GM18519 (cell line): ENCODE measurements around the gene INPP4B.

ENCODE experiments used
- ATAC-seq: cut with Tn5 transposase; IDR thresholded peaks from one replicate; pipeline ENCODE4 v1.9.1; 2021; ENCODE audit warnings: mild to moderate bottlenecking, moderate library complexity; ENCODE audit not compliant: unreplicated experiment, low FRiP score

The INPP4B gene

GRCh38 chr4:142361981-142362380 is 484.1 kb downstream of the INPP4B start:
- no peak for ATAC-seq

GRCh38 chr4:142360657-142361056 is 485.4 kb downstream of the INPP4B start:
- no peak for ATAC-seq

DNA sequence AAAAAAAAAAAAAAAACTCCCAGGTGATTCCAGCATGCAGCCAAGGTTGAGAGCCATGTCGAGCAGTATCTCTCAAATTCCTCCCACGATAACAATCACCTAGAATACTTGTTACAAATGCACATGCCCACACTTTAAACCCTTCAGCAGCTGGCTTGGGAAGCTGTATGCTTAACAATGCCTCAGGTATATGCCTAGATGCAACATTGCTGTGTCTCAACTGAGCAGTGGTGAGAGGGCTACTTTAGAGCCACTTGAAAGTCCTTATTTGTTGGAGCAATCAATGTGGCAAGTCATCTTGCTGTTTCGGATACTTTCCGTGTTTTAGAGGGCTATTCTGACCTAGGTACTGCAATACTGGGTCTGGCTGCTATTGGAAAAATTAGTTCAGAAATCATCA is 487.4 kb downstream of the INPP4B start:
- no peak for ATAC-seq

DNA sequence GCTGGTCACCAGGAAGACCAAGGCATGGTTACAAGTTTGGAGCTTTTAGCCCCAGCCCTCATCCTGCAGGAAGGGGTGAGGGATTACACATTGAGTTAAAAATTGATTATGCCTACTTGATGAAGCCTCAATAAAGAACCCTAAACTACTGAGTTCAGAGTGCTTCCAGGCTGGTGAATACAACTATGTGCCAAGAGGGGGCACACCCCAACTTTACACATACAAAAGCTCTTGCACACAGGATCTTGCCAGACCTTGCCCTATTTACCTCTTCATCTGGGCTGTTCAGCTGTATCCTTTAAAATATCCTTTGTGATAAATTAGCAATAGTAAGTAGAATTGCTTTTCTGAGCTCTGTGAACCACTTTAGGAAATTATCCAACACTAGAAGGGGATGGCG is 489.3 kb downstream of the INPP4B start:
- ATAC-seq = no peak

- no peak for ATAC-seq
These were observed 489.9 kb downstream of the INPP4B start for GRCh38 chr4:142356118-142356759.

GRCh38 chr4:142355421-142355930 is 490.6 kb downstream of the INPP4B start:
- no peak for ATAC-seq

- ATAC-seq = no peak
These were observed 491.2 kb downstream of the INPP4B start for GRCh38 chr4:142354794-142355420.

DNA sequence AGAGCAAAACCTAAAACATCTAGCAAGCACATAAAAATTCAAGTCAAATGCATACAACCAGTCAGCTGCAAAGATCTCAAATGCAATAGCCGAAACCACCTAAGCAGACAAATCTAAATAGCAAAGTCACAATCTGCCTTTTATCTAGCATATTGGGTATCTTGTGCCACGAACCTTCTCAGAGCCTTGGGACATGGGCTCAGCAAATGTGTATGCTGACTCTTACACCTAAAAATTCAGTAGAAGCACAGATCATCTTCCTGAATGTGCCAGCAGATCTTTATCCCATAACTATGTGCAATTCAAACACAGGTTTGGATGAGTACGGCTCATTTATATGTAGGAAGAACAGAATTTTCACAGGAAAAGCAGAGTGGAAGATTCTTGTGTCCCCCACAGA is 492.1 kb downstream of the INPP4B start:
- ATAC-seq = no peak

- ATAC-seq = no peak
These were observed 492.9 kb downstream of the INPP4B start for GRCh38 chr4:142353149-142353738.

GRCh38 chr4:142352712-142353111 is 493.4 kb downstream of the INPP4B start:
- no peak for ATAC-seq

DNA sequence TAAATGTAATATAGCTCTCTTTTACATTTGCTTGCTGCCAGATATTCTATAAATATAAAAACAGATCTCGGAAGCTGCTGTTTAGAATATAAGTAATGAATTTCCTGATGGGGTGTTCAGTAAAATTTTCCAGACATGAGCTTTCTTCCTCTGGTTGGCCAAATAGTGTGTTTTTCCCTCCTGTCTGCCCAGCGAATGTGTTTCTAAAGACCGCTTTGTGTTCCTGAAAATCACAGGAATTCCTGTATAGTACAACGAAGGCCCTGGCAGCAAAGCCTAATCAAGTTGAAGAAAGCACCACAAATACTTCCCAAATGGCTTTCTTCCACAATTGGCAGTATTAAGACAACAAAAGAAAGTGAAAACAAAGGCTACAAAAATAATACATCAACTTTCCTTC is 494.1 kb downstream of the INPP4B start:
- no peak for ATAC-seq

- no peak for ATAC-seq
These were observed 495.2 kb downstream of the INPP4B start for GRCh38 chr4:142350871-142351270.

- ATAC-seq = no peak
These were observed 497.5 kb downstream of the INPP4B start for GRCh38 chr4:142348613-142349021.

GRCh38 chr4:142347241-142347640 is 498.9 kb downstream of the INPP4B start:
- no peak for ATAC-seq

GRCh38 chr4:142345924-142346323 is 500.2 kb downstream of the INPP4B start:
- no peak for ATAC-seq

DNA sequence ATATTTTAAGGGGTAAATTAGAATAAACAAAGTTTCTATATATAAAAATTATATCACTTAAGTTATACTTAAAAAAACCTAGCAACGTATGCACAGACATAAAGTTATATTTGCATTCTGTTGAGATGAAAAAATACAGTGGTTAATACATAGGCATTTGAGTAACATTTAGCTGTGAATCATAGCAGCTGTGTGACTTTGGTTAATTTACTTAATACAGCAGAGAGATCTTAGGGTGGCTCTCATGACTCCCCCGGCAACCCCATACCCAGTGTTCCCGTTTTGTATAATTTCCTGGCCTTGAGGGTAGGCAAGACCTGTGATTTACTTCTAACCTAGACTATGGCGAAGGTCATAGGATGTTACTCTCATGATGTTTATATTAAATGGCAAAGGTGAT is 504.8 kb downstream of the INPP4B start:
- ATAC-seq = no peak

- ATAC-seq = no peak
These were observed 507.0 kb downstream of the INPP4B start for GRCh38 chr4:142339053-142339452.

DNA sequence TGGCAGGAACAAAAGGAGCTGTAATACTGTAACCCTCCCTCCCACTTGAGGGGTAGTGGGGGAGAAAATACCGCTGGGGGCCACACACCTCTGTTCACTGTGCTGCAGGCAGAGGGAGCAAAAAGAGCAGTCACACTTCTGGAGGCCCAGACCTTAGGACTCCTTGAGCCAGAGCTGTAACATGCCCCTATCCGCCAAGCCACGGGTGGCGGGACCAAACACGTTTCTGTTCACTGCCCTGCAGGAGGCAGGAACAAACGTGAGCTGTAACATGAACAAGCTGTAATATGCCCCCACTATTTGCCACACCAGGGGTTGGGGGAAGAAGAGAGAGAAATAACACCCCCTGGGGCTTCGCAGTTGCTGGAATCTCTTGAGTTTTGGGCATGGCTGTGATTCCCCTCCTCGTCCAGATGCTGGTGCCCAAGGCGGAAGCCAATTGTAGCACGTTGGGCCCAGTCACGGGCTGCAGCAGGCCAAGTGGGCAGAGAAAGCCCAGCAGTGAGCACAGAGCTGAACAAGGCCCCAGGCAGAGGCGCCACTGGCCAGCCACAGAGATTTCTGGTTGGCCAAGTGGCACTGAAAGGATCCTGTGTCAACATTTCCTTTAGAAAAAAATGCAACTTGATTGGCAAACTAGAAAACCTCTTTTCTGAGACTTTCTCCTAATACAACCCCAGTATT is 509.7 kb downstream of the INPP4B start:
- no peak for ATAC-seq

- ATAC-seq = no peak
These were observed 511.2 kb downstream of the INPP4B start for GRCh38 chr4:142334931-142335330.

DNA sequence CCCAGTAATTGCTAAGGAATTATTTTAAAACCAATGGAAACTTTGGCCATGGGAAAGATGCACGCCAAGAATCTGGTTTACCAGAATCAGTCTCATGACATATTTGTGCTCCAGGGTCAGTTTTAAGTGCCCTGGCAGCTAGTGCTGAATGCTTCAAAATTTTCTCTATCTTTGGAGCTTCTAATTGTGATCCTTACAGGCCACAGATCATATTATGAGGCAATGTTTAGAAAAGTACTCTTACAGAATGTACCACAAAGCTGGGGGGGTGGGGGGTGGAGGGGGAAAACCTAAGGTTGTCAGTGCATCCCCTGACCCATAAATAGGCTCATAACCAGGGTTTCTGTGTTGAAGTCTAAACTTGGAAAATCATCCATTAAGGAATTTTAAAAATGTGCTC is 514.5 kb downstream of the INPP4B start:
- ATAC-seq = no peak

DNA sequence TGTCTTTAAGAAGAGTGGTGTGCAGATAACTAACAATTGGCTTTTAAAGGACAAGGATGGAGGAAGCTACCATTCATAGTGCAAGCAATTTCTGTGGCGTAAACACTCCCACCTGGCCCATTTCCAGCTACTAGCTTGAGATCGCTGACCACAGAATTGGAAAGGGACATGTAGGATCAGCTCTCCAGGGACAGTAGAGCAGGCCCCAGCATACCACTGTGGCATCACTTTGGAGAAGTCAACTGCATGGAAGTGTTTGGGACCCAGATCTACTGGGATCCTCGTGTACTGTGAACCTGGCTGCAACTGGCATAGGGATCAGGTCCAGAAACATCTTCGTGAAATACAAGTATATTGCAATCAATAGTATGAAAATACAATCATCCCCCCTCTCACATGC is 515.0 kb downstream of the INPP4B start:
- ATAC-seq = no peak
